ENCODE results near the gene DCLK2. TPM values are rescaled to one million over a fixed set of nuclear protein-coding genes. Genes with fewer than 3 reads are reported as not detected.
"Not testable (repeated sequence)": the region's sequence is repeated elsewhere in the genome, so short reads cannot be mapped to it uniquely, and the experiment has no call there.

The DCLK2 gene
- total and polyA plus RNA-seq, 2 of the 13 experiments (the other 11 are each of a cell fraction or from before 2014, with no cell fraction given): not detected

GRCh38 chr4:150162020-150162419, 83.8 kb downstream of the DCLK2 start:
- H3K36me3 ChIP-seq (replicated peaks in 1 of 2; ENCODE audit: control insufficient read depth in 1 of 2, insufficient read depth in 2 of 2, low read length in 2 of 2); H4K20me1 ChIP-seq (ENCODE audit: insufficient read depth, low read length); BruUV-seq (replicated peaks); POLR2A ChIA-PET; DNase-seq (ENCODE audit: low spot score); H3K4me3 ChIP-seq (replicated peaks in 1 of 3; ENCODE audit: insufficient read depth in 1 of 3, low read depth in 2 of 3, low read length in 3 of 3); H3K4me1 ChIP-seq (ENCODE audit: insufficient read depth, low read length); CTCF ChIA-PET (ENCODE audit: low intra/inter-chr PET ratio, low total read pairs); FAIRE-seq; H3K27ac ChIP-seq (ENCODE audit: extremely low read length, insufficient read depth, low read length); H3K9ac ChIP-seq (ENCODE audit: insufficient read depth, low read depth, low read length); H3K79me2 ChIP-seq (ENCODE audit: insufficient read depth, low read length); in situ Hi-C loops (cut with HindIII; ENCODE audit: extremely low pct_ligation_motif_present, low pct_unique_long_range_greater_than_20kb); ATAC-seq; H3K9me3 ChIP-seq (ENCODE audit: low read length); H3K27me3 ChIP-seq (ENCODE audit: control insufficient read depth in 1 of 2, insufficient read depth in 2 of 2, low read length in 2 of 2); intact Hi-C loops (cut with micrococcal nuclease; ENCODE audit: unreplicated experiment); H2AFZ ChIP-seq (ENCODE audit: low read length); H3K4me2 ChIP-seq (ENCODE audit: low read depth, low read length): not testable (repeated sequence)
- 27% methylated on average over 2 of the region's 2 CpGs for WGBS (ENCODE audit: low lambda C conversion rate)
- 0 out of 2 replicates have a peak, but pooled peaks have one; percentile 9 for TF ChIP-seq ZNF121 (CRISPR knock-in tag; IDR thresholded peaks at IDR 0.05)

- Histone ChIP-seq H3K79me2 (ENCODE audit: insufficient read depth, low read length) (no peaks in the 10 kb centered on the region), H2AFZ (ENCODE audit: low read length) (no peak overlapping the region), H4K20me1 (ENCODE audit: insufficient read depth, low read length) (no peaks in the 10 kb centered on the region), H3K27me3 (ENCODE audit: control insufficient read depth in 1 of 2, insufficient read depth in 2 of 2, low read length in 2 of 2) (no peaks in the 10 kb centered on the region; a peak in 1 of 5 replicates), H3K27ac (ENCODE audit: extremely low read length, insufficient read depth, low read length) (no peak overlapping the region), H3K4me3 (replicated peaks in 1 of 3; ENCODE audit: insufficient read depth in 1 of 3, low read depth in 2 of 3, low read length in 3 of 3) (no peak overlapping the region), H3K4me2 (ENCODE audit: low read depth, low read length) (no peak overlapping the region), H3K9ac (ENCODE audit: insufficient read depth, low read depth, low read length) (no peak overlapping the region), H3K9me3 (ENCODE audit: low read length) (no peaks in the 10 kb centered on the region), H3K4me1 (ENCODE audit: insufficient read depth, low read length) (no peaks in the 10 kb centered on the region), H3K36me3 (replicated peaks in 1 of 2; ENCODE audit: control insufficient read depth in 1 of 2, insufficient read depth in 2 of 2, low read length in 2 of 2) (no peaks in the 10 kb centered on the region)
- in situ Hi-C loops (cut with HindIII; ENCODE audit: extremely low pct_ligation_motif_present, low pct_unique_long_range_greater_than_20kb): no loop called here
- ATAC-seq: no peak
- intact Hi-C loops (cut with micrococcal nuclease; ENCODE audit: unreplicated experiment): no loop called here
- BruUV-seq (replicated peaks): no TSS peak
- DNase-seq (ENCODE audit: low spot score): no peak
- no peak for FAIRE-seq
- ChIA-PET CTCF (ENCODE audit: low intra/inter-chr PET ratio, low total read pairs) (no interaction called here), POLR2A (no interaction called here)
- no peak for TF ChIP-seq SOX13 (IDR thresholded peaks at IDR 0.05)
- no peak for TF ChIP-seq SOX13 (CRISPR knock-in tag; conservative IDR thresholded peaks at IDR 0.05 in 1 of 2, IDR thresholded peaks at IDR 0.05 in 1 of 2)
- no peak for TF ChIP-seq ZFP36L1 (CRISPR knock-in tag; IDR thresholded peaks at IDR 0.05)
- no peak for TF ChIP-seq MXD3 (CRISPR knock-in tag; IDR thresholded peaks at IDR 0.05)
- no peak for TF ChIP-seq ARNT2 (CRISPR knock-in tag; IDR thresholded peaks at IDR 0.05; ENCODE audit: low read depth)
- no peak for TF ChIP-seq AKAP8 (CRISPR knock-in tag; IDR thresholded peaks at IDR 0.05)
- TF ChIP-seq ZC3H13 (CRISPR knock-in tag; IDR thresholded peaks at IDR 0.05): no peak
- TF ChIP-seq AHDC1 (CRISPR knock-in tag; IDR thresholded peaks at IDR 0.05; ENCODE audit: borderline replicate concordance): no peak
- no peak for TF ChIP-seq ZMAT5 (CRISPR knock-in tag; IDR thresholded peaks at IDR 0.05; ENCODE audit: borderline replicate concordance, low read depth)
- TF ChIP-seq ZNF317 (CRISPR knock-in tag; IDR thresholded peaks at IDR 0.05): no peak
- TF ChIP-seq RBAK (CRISPR knock-in tag; IDR thresholded peaks at IDR 0.05): no peak
- no peak for TF ChIP-seq ZNF652 (CRISPR knock-in tag; IDR thresholded peaks at IDR 0.05; ENCODE audit: borderline replicate concordance, low read depth)
Observed at GRCh38 chr4:150164055-150164454, 85.8 kb downstream of the DCLK2 start.
